Measurements from ENCODE around the gene ATXN7L1.

DNA sequence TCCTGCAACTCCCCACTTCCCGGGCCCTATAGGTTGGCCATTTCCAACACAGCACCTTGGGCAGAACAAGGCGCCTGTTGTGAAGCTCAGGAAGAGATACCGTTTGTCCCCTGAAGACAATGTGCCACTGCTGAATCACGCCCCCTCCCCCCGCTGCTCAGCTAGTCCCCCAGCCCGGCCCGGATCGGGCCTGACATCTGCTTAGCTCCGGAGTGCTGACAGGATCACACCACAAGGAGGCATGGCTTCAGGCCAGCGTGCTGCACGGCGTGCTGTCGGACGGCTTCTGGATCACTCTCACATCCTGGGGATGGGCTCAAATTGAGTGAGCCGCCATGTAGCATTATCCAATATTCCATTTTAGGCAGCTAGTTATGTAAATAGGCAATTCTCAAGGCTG lies 233.0 kb downstream of the ATXN7L1 start:
- no peak; the same call in 1 of the 2 replicates for TF ChIP-seq GATA2 (IDR thresholded peaks at IDR 0.05; ENCODE audit: low read depth, low read length)
- no peak for TF ChIP-seq GATA3 (IDR thresholded peaks at IDR 0.05; ENCODE audit: low read depth, low read length)

All from SH-SY5Y (cell line).